Heart left ventricle (tissue), 16 donors: ENCODE data around the gene C14orf180. TPM values are rescaled to one million over a fixed set of nuclear protein-coding genes. Genes with fewer than 3 reads are reported as not detected.
A peak's percentile ranks its signal among the peaks of the same experiment; 100 is the strongest.

Experiments
- ATAC-seq, 4 donors: fragments of 200-7000 bp; cut with Tn5 transposase; one replicate each; pipeline ENCODE4 v1.9.1; 2020 to 2022; ENCODE audit warnings: moderate library complexity in 4 of 4, mild to moderate bottlenecking in 3 of 4, moderate number of reproducible peaks in 1 of 4
- DNase-seq, 5 donors: peaks; one replicate each; pipeline ENCODE4 v3.0.0-alpha.2; 2020
- H3K27ac ChIP-seq, 12 donors: fragments of 200-600 bp; sonication (generic) in 4 of 12; one replicate each; pipeline versions ENCODE4 v1.5.0 to v1.8.0; 2016 to 2022; ENCODE audit warnings: mild to moderate bottlenecking in 2 of 12
- H3K27me3 ChIP-seq, 9 donors: fragments of 200-600 bp; sonication (generic) in 2 of 9; one replicate each; pipeline versions ENCODE4 v1.5.1 to v1.8.0; 2016 to 2022; ENCODE audit warnings: mild to moderate bottlenecking in 3 of 9
- H3K36me3 ChIP-seq, 9 donors: fragments of 200-600 bp; sonication (generic) in 2 of 9; one replicate each; pipeline versions ENCODE4 v1.5.0 to v1.8.0; 2018 to 2022; ENCODE audit warnings: mild to moderate bottlenecking in 2 of 9
- H3K4me1 ChIP-seq, 12 donors: fragments of 200-600 bp; sonication (generic) in 4 of 12; one replicate each; pipeline versions ENCODE4 v1.5.0 to v1.8.0; 2016 to 2022; ENCODE audit warnings: mild to moderate bottlenecking in 3 of 12
- H3K4me3 ChIP-seq, 12 donors: fragments of 200-600 bp; sonication (generic) in 4 of 12; one replicate each; pipeline versions ENCODE4 v1.5.0 to v1.8.0; 2017 to 2022; ENCODE audit warnings: mild to moderate bottlenecking in 9 of 12, moderate library complexity in 4 of 12
- H3K9me3 ChIP-seq, 12 donors: fragments of 200-600 bp; sonication (generic) in 4 of 12; one replicate each; pipeline versions ENCODE4 v1.5.0 to v1.8.0; 2016 to 2022; ENCODE audit warnings: mild to moderate bottlenecking in 1 of 12
- POLR2A ChIP-seq, 2 donors: fragments of 450-650 bp; IDR thresholded peaks; one replicate each; pipeline ENCODE4 v1.6.1; 2017; ENCODE audit warnings: antibody characterized with exemption in 2 of 2, mild to moderate bottlenecking in 2 of 2, moderate library complexity in 2 of 2
- whole genome bisulfite sequencing, 4 donors: extraction: QIAGEN DNeasy Blood & Tissue Kit in 2 of 4; methylation state at CpG; one replicate each; pipeline versions ENCODE4 v1.1.5 to v1.1.7; 2013 to 2018; 5-methylcytosine and 5-hydroxymethylcytosine counted together
- intact Hi-C, 10 donors: fragments of 100-400 bp; cut with DNase I; formaldehyde crosslinking; loops; one replicate each; pipeline versions ENCODE4 v1.11.1 to v1.14.2; 2022
- polyA plus RNA-seq, 2 donors: library from polyadenylated mRNA; stranded (reverse); fragments of 200-250 nt; gene quantifications; one replicate each; pipeline ENCODE4 v1.2.3, GENCODE V29; 2013
- total RNA-seq, 9 donors: library from RNA; depleted of rRNA in 2 of 9; stranded (reverse); fragments of >200 nt in 2 of 9; fragmentation: NEBNext Ultra II Directional in 3 of 9; extraction: Animal tissue kit (Norgen Biotek cat#: 25700) in 3 of 9; gene quantifications; one replicate each; pipeline versions ENCODE4 v1.1.0 to v1.2.4, GENCODE V29; 2016 to 2023
- TF ChIP-seq, protein P1 (sequence below), 12 donors: fragments of 200-600 bp; sonication (generic) in 4 of 12; IDR thresholded peaks; one replicate each; pipeline versions ENCODE4 v1.5.0 to v1.8.0; 2018 to 2022; ENCODE audit warnings: antibody characterized with exemption in 12 of 12, mild to moderate bottlenecking in 5 of 12
- donor health status: ischemic (EF 13 %, LVEDD 7.1; RV severe dilation, severe dysfunction).
- donor health status: healthy with polysubstance abuse.
- donor health status: DM: no; HTN: yes; CAD: no.
- donor health status: DM: no; HTN: no; CAD: no.
- donor health status: ischemic (EF 25% LVEDD 6.9; RV normal size, moderate dysfunction).
- donor health status: ischemic (EF 25% LVEDD 5.7; RV mildly dilated, moderate dysfunction).
- donor health status: healthy.
- donor health status: DM: yes; HTN: yes; CAD: no.
- donor health status: ischemic (EF 35%, LVEDD 5.7; RV mildly dilated, moderate dysfunction).
- donor health status: nonischemic (EF 11% LVEDD 7.7; RV severe dilation, severe dysfunction).
- donor health status: DM: yes; HTN: yes; CAD: no.
- donor health status: PGD.
- donor health status: ischemic (EF 29% LVEDD 5.4; RV normal size, mild dysfunction).
- donor health status: nonischemic (EF 23%, LVEDD 6.1; RV moderate dilation, normal function).

Gene C14orf180
- total and polyA plus RNA-seq, 11 donors: 11.1 to 170 (median 75.3) TPM

- TF ChIP-seq, protein P1, sequence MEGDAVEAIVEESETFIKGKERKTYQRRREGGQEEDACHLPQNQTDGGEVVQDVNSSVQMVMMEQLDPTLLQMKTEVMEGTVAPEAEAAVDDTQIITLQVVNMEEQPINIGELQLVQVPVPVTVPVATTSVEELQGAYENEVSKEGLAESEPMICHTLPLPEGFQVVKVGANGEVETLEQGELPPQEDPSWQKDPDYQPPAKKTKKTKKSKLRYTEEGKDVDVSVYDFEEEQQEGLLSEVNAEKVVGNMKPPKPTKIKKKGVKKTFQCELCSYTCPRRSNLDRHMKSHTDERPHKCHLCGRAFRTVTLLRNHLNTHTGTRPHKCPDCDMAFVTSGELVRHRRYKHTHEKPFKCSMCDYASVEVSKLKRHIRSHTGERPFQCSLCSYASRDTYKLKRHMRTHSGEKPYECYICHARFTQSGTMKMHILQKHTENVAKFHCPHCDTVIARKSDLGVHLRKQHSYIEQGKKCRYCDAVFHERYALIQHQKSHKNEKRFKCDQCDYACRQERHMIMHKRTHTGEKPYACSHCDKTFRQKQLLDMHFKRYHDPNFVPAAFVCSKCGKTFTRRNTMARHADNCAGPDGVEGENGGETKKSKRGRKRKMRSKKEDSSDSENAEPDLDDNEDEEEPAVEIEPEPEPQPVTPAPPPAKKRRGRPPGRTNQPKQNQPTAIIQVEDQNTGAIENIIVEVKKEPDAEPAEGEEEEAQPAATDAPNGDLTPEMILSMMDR (IDR thresholded peaks at IDR 0.05): no peak
- no peak for TF ChIP-seq POLR2A (IDR thresholded peaks at IDR 0.05)
- intact Hi-C loops: loop anchor here in 1 of 10 donors (5.0 kb wide), 1 partner anchor 409 kb away; no protein-coding TSS in a partner anchor
- WGBS, 4 donors: 80 to 85% (median 82%) methylated on average over 24 of the region's 24 CpGs
- no peaks in the 10 kb centered on the region for H3K36me3 ChIP-seq
- H3K4me3 ChIP-seq: no peak overlapping the region
- DNase-seq (peak in 4 of 5 donors; percentile 4 to 48 (median 14)), ATAC-seq (peak in 1 of 4 donors; percentile 12)
- peaks cover 0 to 2% (median 0%) of the 10 kb centered on the region in 12 donors for H3K4me1 ChIP-seq
- H3K27me3 ChIP-seq: peaks cover 0 to 20% (median 1%) of the 10 kb centered on the region in 9 donors
- no peaks in the 10 kb centered on the region for H3K9me3 ChIP-seq
- no peak overlapping the region for H3K27ac ChIP-seq
Observed at GRCh38 chr14:104550861-104551728, 28.5 kb upstream of the C14orf180 start.

DNA sequence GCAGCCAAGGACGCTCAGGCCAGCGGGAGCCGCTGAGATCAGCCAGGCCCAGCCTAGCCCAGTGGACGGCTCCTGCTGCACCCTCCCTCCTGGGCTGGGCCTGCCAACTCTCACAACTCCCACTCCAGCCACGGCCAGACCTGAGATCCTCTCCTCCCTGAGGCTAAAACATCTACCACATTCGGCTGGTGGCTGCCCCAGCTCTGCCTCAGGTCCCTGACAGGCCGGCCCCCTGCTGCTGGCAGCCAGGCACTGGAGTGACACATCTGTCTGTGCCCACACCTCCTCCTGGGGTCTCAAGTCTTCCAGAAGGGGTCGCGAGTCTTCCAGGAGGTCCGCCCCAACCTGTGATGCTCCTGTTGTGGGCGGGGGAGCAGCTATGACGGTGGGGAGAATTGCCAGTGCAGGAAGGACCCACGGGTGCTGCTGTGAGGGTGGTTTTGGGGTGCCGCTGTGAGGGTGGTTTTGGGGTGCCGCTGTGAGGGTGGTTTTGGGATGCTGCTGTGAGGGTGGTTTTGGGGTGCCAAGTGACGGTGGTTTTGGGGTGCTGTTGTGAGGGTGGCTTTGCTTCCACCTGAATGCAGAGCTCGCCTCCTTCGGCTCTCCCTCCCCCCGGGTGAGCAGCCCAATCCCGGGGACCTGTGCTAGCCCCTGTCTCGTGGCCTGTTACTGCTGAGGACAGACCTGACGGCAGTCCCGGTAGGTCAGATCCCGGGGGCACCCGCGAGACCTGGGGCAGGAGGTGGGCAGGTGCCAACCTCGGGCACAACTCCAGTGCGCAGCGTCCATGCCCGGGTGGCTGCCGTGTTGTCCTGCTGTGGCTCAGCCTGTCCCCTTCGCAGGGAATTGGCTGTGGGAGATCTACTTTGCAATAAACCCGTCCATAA lies 27.5 kb upstream of the C14orf180 start:
- no peak for ATAC-seq
- TF ChIP-seq, protein P1 (IDR thresholded peaks at IDR 0.05): no peak
- TF ChIP-seq POLR2A (IDR thresholded peaks at IDR 0.05): no peak
- Histone ChIP-seq H3K4me1 (no peaks in the 10 kb centered on the region), H3K9me3 (no peaks in the 10 kb centered on the region), H3K36me3 (no peaks in the 10 kb centered on the region), H3K27ac (no peak overlapping the region), H3K27me3 (peaks cover 0 to 18% (median 0%) of the 10 kb centered on the region in 9 donors), H3K4me3 (no peak overlapping the region)
- peak; percentile 5 to 47 (median 16) for DNase-seq
- intact Hi-C loops: loop anchor here in 1 of 10 donors (5.0 kb wide), 1 partner anchor 410 kb away; no protein-coding TSS in a partner anchor
- 79 to 84% (median 82%) methylated on average over 20 to 33 of the region's 33 CpGs for WGBS, 4 donors

GRCh38 chr14:104552738-104553125 lies 26.8 kb upstream of the C14orf180 start:
- Histone ChIP-seq H3K4me3 (no peak overlapping the region), H3K27ac (no peak overlapping the region), H3K4me1 (no peaks in the 10 kb centered on the region), H3K27me3 (peaks cover 0 to 15% (median 0%) of the 10 kb centered on the region in 9 donors), H3K9me3 (no peaks in the 10 kb centered on the region), H3K36me3 (no peaks in the 10 kb centered on the region)
- 76 to 89% (median 85%) methylated on average over 9 of the region's 9 CpGs for WGBS, 4 donors
- peak in 3 of 5 donors; percentile 1 to 50 (median 8) for DNase-seq
- TF ChIP-seq POLR2A (IDR thresholded peaks at IDR 0.05): no peak
- TF ChIP-seq, protein P1 (IDR thresholded peaks at IDR 0.05): no peak
- intact Hi-C loops: loop anchor here in 1 of 10 donors (5.0 kb wide), 1 partner anchor 410 kb away; no protein-coding TSS in a partner anchor
- no peak for ATAC-seq
